Tracheal epithelial cell (primary cell): Measurements from ENCODE around the gene RBM8A. TPM values are rescaled to one million over a fixed set of nuclear protein-coding genes. Genes with fewer than 3 reads are reported as not detected.

Experiments used
- total RNA-seq: library from RNA; depleted of rRNA; stranded (reverse); fragments of >200 nt; gene quantifications from 2 replicates; pipeline ENCODE4 v1.2.1, GENCODE V29; 2014

The RBM8A gene
- total RNA-seq: 84.2 and 170 TPM in 2 replicates

GRCh38 chr1:145927063-145927886, at the start of gene RBM8A:
Gene RBM8A, minus strand, starts transcription at chr1:145927484. Its CDS starts 58 bp downstream, at chr1:145927426.

GRCh38 chr1:145964328-145965118, 37.2 kb upstream of the RBM8A start, which contains the start of the genes ANKRD34A and POLR3GL:
Gene ANKRD34A, minus strand, starts transcription at chr1:145964575. Its CDS starts 2,816 bp downstream, at chr1:145961759.
Gene POLR3GL, plus strand, starts transcription at chr1:145964690. Its CDS starts 10,176 bp downstream, at chr1:145974866.

GRCh38 chr1:145957443-145958319, 30.4 kb upstream of the RBM8A start, which contains the start of gene LIX1L:
Gene LIX1L, minus strand, starts transcription at chr1:145958017. Its CDS starts 90 bp downstream, at chr1:145957927.

GRCh38 chr1:145918144-145918991, 8.9 kb downstream of the RBM8A start, which contains the start of gene PEX11B:
Gene PEX11B, minus strand, starts transcription at chr1:145918717. Its CDS starts 29 bp downstream, at chr1:145918688.

GRCh38 chr1:145885738-145886287, 41.5 kb downstream of the RBM8A start, which contains the start of gene ANKRD35:
Gene ANKRD35, minus strand, starts transcription at chr1:145885866. Its CDS starts 108 bp downstream, at chr1:145885758.

Other genes starting within 250 kb of the RBM8A start
- gene PDZK1, start 220.1 kb downstream of the RBM8A start, total RNA-seq: under 0.01 and 10.4 TPM in 2 replicates
- under 0.01 TPM in 1 of 2 replicates, not detected in the other for gene CD160, start 208.0 kb downstream of the RBM8A start, total RNA-seq
- 7.9 and 9.9 TPM in 2 replicates for gene RNF115, start 103.4 kb downstream of the RBM8A start, total RNA-seq
- gene POLR3C, start 103.3 kb downstream of the RBM8A start, total RNA-seq: 23.7 and 33.7 TPM in 2 replicates
- gene NUDT17, start 81.9 kb downstream of the RBM8A start, total RNA-seq: 2.7 and 3.2 TPM in 2 replicates
- gene PIAS3, start 68.4 kb downstream of the RBM8A start, total RNA-seq: 4.8 and 10.0 TPM in 2 replicates
- gene ANKRD35, start 41.6 kb downstream of the RBM8A start, total RNA-seq: 0.24 and 2.6 TPM in 2 replicates
- gene ITGA10, start 17.4 kb downstream of the RBM8A start, total RNA-seq: 0.24 and 0.64 TPM in 2 replicates
- gene PEX11B, start 8.8 kb downstream of the RBM8A start, total RNA-seq: 22.9 and 27.5 TPM in 2 replicates
- gene LIX1L, start 30.5 kb upstream of the RBM8A start, total RNA-seq: 4.8 and 5.8 TPM in 2 replicates
- 1.1 TPM in 1 of 2 replicates, not detected in the other for gene ANKRD34A, start 37.1 kb upstream of the RBM8A start, total RNA-seq
- gene POLR3GL, start 37.2 kb upstream of the RBM8A start, total RNA-seq: 5.1 and 6.3 TPM in 2 replicates
- gene TXNIP, start 69.1 kb upstream of the RBM8A start, total RNA-seq: 38.2 and 63.6 TPM in 2 replicates
- gene HJV, start 94.3 kb upstream of the RBM8A start, total RNA-seq: not detected in 2 replicates
- 1.3 and 1.9 TPM in 2 replicates for gene NBPF10, start 217.3 kb upstream of the RBM8A start, total RNA-seq